Muscle of arm (tissue), 12 donors: ENCODE data around the gene ANTKMT. TPM values are rescaled to one million over a fixed set of nuclear protein-coding genes. Genes with fewer than 3 reads are reported as not detected.
"Not testable (repeated sequence)": the region's sequence is repeated elsewhere in the genome, so short reads cannot be mapped to it uniquely, and the experiment has no call there.

Source experiments
- DNase-seq: peaks from one replicate; pipeline ENCODE4 v3.0.0-alpha.2; 2013
- polyA plus RNA-seq, 12 donors: library from polyadenylated mRNA; unstranded; fragments of 120-200 nt; gene quantifications; one replicate each; pipeline ENCODE4 v1.2.1, GENCODE V29; 2013; ENCODE audit not compliant: insufficient read length in 12 of 12

Gene ANTKMT
- polyA plus RNA-seq, 12 donors, result 4.9 to 25.5 (median 9.9) TPM; not detected in 1

GRCh38 chr16:679814-680624 is 40.9 kb upstream of the ANTKMT start, which contains the start of gene STUB1:
TSS of gene STUB1 (plus strand) at chr16:680410. CDS start at chr16:680526, 116 bp downstream.
- DNase-seq, result peak; percentile 87

- no peak for DNase-seq
Measured at GRCh38 chr16:680625-680945, 40.4 kb upstream of the ANTKMT start.

- DNase-seq, result no peak
Measured at GRCh38 chr16:680967-681745, 39.8 kb upstream of the ANTKMT start.

GRCh38 chr16:681746-682427 is 39.1 kb upstream of the ANTKMT start:
- DNase-seq, result no peak

- DNase-seq, result no peak
Measured at GRCh38 chr16:682493-683395, 38.2 kb upstream of the ANTKMT start.

- no peak for DNase-seq
Measured at GRCh38 chr16:683396-684070, 37.4 kb upstream of the ANTKMT start.

- peak; percentile 96 for DNase-seq
Measured at GRCh38 chr16:684071-684794, 36.7 kb upstream of the ANTKMT start, which contains the start of gene JMJD8. TSS of gene JMJD8 (minus strand) at chr16:684334. CDS start at chr16:684319, 15 bp downstream.

- no peak for DNase-seq
Measured at GRCh38 chr16:684961-685696, 35.8 kb upstream of the ANTKMT start.

- DNase-seq, result no peak
Measured at GRCh38 chr16:685967-686366, 35.0 kb upstream of the ANTKMT start.

- no peak for DNase-seq
Measured at GRCh38 chr16:686459-687260, 34.3 kb upstream of the ANTKMT start.

GRCh38 chr16:687499-687898 is 33.4 kb upstream of the ANTKMT start:
- DNase-seq, result no peak

- DNase-seq, result no peak
Measured at GRCh38 chr16:689175-689897, 31.6 kb upstream of the ANTKMT start.

- DNase-seq, result not testable (repeated sequence)
Measured at GRCh38 chr16:691242-691641, 29.7 kb upstream of the ANTKMT start.

GRCh38 chr16:692356-693108 is 28.4 kb upstream of the ANTKMT start:
- no peak for DNase-seq

- no peak for DNase-seq
Measured at GRCh38 chr16:693364-693763, 27.6 kb upstream of the ANTKMT start.

- no peak for DNase-seq
Measured at GRCh38 chr16:693766-694165, 27.2 kb upstream of the ANTKMT start.
